GM12873 (cell line): Measurements from ENCODE around the gene RDX.

Experiments
- TF ChIP-seq, protein P1 (sequence below): IDR thresholded peaks from 2 replicates; pipeline ENCODE4 v1.5.1; 2012; ENCODE audit warnings: low read depth, mild to moderate bottlenecking, moderate library complexity, low read length, control low read depth; ENCODE audit not compliant: insufficient read depth; ENCODE audit errors: missing control alignments

Gene RDX

DNA sequence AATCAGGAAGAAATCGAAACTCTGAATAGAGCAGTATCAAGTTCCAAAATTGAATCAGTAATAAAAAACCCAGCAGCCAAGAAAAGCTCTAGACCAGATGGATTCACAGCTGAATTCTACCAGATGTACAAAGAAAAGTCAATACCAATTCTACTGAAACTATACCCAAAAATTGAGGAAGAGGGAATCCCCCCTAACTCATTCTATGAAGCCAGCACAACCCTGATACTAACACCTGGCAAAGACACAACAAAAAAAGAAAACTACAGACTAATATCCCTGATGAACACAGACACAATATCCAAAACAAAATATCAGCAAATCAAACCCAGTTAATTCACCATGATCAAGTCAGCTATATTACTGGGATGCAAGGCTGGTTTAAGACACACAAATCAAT is 105.5 kb downstream of the RDX start:
- TF ChIP-seq, protein P1, sequence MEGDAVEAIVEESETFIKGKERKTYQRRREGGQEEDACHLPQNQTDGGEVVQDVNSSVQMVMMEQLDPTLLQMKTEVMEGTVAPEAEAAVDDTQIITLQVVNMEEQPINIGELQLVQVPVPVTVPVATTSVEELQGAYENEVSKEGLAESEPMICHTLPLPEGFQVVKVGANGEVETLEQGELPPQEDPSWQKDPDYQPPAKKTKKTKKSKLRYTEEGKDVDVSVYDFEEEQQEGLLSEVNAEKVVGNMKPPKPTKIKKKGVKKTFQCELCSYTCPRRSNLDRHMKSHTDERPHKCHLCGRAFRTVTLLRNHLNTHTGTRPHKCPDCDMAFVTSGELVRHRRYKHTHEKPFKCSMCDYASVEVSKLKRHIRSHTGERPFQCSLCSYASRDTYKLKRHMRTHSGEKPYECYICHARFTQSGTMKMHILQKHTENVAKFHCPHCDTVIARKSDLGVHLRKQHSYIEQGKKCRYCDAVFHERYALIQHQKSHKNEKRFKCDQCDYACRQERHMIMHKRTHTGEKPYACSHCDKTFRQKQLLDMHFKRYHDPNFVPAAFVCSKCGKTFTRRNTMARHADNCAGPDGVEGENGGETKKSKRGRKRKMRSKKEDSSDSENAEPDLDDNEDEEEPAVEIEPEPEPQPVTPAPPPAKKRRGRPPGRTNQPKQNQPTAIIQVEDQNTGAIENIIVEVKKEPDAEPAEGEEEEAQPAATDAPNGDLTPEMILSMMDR = no peak

DNA sequence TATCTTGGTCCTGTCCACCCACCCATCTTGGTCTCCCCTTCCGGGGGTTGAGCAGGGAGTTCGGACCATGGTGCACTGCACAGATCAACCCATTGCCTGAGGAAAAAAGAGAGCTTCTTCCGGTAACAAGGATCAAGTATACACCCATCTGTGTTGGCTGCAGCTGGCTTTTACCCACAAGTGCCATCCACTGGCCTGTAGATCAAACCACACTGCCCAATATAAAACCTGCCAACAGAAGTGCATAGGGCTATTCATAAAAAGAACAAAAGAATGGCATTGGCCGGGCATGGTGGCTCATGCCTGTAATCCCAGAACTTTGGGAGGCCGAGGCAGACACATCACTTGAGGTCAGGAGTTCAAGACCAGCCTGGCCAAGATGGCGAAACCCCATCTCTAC is 108.7 kb downstream of the RDX start:
- TF ChIP-seq, protein P1 = no peak

DNA sequence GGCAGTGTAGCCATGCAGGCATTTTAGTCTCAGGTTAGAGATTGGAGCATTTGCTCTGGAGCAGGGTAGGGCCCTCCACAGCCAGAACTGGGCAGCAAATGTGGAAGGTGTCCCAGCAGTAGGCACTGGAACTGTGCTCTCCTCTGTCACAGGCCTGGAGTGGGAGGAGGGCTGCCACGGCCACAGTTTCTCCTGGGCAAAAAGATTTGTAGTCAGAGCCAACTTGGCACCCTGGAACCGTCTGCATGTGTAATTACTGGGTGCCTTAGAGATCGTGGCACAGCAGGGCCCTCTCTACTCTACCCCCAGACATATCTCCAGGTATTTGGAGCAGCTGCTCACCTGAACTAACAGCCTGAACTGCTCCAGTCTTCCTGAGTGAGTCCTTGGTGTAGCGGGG is 109.5 kb downstream of the RDX start:
- TF ChIP-seq, protein P1 = no peak

DNA sequence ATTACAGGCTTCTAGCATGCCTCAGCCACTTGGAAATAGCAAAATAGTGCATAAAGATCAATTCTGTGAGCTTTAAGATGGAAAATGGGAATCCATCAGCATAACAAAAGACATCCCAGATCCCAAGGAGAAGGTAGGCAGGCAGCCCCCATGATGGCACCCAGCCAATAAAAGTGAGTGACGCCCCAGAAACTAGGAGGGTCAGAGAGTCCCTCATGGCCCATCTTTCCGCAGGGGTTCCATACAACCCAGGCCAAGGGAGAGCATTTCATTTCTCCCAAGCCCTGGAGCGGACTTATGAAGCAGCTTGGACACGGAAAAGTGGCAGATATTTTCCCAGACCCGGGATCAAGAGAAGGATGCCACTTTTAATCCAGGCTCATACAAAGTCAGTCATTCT is 110.0 kb downstream of the RDX start:
- TF ChIP-seq, protein P1 = no peak

DNA sequence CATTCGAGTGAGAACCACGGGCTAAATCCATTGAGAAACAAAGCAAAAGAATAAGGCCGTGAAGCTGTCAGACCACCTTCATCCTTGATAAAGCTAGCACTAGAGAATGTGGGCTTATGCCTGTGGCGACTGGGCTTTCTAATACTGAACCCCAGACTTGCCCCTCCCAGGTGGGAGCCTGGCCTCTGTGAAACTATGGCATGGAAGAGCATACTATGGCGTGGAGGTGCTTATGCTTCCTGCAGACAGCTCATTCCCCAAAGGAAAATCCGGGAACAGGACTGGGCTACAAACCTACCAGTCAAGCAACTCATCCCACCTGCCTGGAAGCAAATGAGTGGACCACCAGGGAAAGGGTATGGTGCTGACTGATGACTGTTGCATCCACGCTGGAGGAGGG is 110.8 kb downstream of the RDX start:
- TF ChIP-seq, protein P1 = no peak

DNA sequence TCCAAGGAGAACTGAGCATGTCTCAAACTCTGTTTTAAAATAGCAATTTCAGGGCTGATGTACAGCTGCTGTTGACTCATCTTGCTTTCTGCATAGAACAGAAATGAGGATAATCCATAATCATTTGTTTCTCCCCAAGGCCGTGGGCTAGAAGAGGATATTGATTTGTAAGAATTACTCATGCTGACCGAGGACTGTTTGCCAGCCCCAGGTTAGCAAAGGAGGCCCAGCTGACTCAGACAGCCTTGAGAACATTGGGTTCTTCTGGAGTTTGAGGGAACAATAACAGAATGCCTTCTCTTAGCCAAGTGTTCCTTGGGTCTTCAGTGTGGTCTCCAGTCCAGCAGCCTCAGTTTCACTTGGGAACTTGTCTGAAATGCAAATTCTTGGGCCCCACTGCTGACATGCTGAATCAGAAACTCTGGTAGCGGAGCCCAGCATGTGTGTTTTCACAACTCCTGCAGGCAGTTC is 111.3 kb downstream of the RDX start:
- TF ChIP-seq, protein P1 = no peak

DNA sequence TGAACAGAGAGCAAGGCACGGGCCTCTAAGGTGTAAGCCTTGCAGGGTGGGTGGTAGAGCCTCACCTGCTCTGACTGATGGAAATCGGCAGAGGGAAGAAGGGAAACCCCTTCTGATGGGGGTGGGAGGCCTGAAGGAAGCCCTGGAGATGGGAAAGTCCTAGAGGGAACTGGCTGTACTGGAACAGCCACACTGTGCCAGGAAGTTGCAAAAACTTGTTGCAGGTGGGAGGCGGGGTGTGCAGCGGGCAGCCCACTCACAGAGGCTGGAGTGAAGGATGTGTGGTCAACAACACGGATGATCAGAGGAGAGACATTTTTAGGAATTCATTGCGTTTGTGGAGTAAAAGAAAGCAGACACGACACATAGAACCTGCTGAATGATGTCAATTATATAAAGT is 112.0 kb downstream of the RDX start:
- TF ChIP-seq, protein P1 = no peak
